NT2/D1 (cell line): ENCODE results near the gene SVBP.

Experiments used
- YY1 ChIP-seq: IDR thresholded peaks from 2 replicates; pipeline ENCODE4 v1.6.1; 2011; ENCODE audit not compliant: insufficient read length, insufficient read depth
- ZNF274 ChIP-seq: IDR thresholded peaks from 2 replicates; pipeline ENCODE4 v1.6.1; 2011; ENCODE audit warnings: mild to moderate bottlenecking, low read depth, low read length

GRCh38 chr1:42780176-42780575 lies 37.0 kb downstream of the SVBP start:
- TF ChIP-seq ZNF274 (no peak), YY1 (no peak)
